Measurements from ENCODE around the gene HAUS5. TPM values are rescaled to one million over a fixed set of nuclear protein-coding genes. Genes with fewer than 3 reads are reported as not detected.

Gene HAUS5
- total RNA-seq, 1 experiment from 2014 or later, result 33.5 TPM

DNA sequence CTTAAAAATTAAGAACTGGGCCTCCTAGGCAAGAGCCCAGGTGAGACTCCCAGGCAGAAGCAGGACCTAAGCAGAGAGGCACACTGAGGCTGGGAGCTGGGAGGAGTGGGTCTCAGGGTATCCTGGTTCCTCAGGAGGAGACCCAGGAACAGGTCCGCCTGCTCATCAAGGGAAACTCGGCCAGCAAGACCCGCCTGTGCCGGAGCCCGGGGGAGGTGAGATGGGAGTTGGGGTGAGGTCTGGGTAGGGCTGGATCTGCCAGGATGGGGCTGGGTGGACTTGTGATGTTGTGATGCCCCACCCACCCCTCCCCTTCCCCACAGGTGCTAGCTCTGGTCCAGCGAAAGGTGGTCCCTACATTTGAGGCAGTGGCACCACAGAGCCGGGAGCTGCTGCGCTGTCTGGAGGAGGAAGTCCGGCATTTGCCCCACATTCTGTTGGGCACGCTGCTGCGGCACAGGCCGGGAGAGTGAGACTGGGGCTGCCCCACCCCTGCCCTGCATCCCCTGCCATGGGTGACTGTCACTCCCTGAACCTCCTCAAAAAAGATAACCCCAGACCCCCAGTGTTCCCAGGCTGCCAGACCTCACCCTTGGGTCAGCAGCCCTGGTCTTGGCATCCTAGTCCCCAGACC, 6.9 kb downstream of the HAUS5 start:
- intact Hi-C loops (cut with micrococcal nuclease; ENCODE audit: unreplicated experiment), result no loop called here
- no peak for TF ChIP-seq EZH2 (IDR thresholded peaks at IDR 0.05; ENCODE audit: borderline replicate concordance, low read depth, low read length, poor library complexity, severe bottlenecking)
- no peak for TF ChIP-seq CTCF (conservative IDR thresholded peaks at IDR 0.05; ENCODE audit: low read depth, low read length)
- POLR2A ChIA-PET (ENCODE audit: low non-redundant PET), result no interaction called here
- Histone ChIP-seq H3K9me3 (ENCODE audit: low read depth, low read length, poor library complexity, severe bottlenecking) (no peaks in the 10 kb centered on the region), H3K27me3 (replicated peaks; ENCODE audit: insufficient read depth, low read depth, low read length, poor library complexity) (no peaks in the 10 kb centered on the region), H3K27ac (ENCODE audit: low read depth, low read length, poor library complexity, severe bottlenecking) (no peak overlapping the region), H3K4me1 (ENCODE audit: insufficient read depth, low read length, poor library complexity, severe bottlenecking) (no peaks in the 10 kb centered on the region), H3K4me3 (ENCODE audit: low read depth, low read length, poor library complexity, severe bottlenecking) (no peak overlapping the region), H3K36me3 (ENCODE audit: insufficient read depth, low read length, poor library complexity, severe bottlenecking) (no peaks in the 10 kb centered on the region)
- BruUV-seq (replicated peaks), result no TSS peak
- DNase-seq (ENCODE audit: low spot score), result no peak
- CTCF ChIA-PET, result no interaction called here

DNA sequence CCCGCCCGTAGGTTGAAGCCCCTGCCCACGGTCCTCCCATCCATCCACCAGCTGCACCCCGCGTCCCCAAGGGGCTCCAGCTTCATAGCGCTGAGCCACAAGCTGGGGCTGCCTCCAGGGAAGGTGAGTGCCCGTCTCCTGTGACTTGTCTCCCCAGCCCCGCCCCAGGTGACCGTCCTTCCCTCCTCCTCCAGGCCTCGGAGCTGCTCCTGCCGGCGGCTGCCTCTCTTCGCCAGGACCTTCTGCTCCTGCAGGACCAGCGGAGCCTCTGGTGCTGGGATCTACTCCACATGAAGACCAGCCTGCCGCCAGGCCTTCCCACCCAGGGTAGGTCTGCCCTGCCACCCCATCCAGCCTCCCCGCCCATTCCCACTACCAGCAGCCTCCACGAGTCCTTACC, 7.5 kb downstream of the HAUS5 start:
- intact Hi-C loops (cut with micrococcal nuclease; ENCODE audit: unreplicated experiment), result no loop called here
- Histone ChIP-seq H3K4me3 (ENCODE audit: low read depth, low read length, poor library complexity, severe bottlenecking) (no peak overlapping the region), H3K9me3 (ENCODE audit: low read depth, low read length, poor library complexity, severe bottlenecking) (no peaks in the 10 kb centered on the region), H3K27ac (ENCODE audit: low read depth, low read length, poor library complexity, severe bottlenecking) (no peak overlapping the region), H3K36me3 (ENCODE audit: insufficient read depth, low read length, poor library complexity, severe bottlenecking) (no peaks in the 10 kb centered on the region), H3K4me1 (ENCODE audit: insufficient read depth, low read length, poor library complexity, severe bottlenecking) (no peaks in the 10 kb centered on the region), H3K27me3 (replicated peaks; ENCODE audit: insufficient read depth, low read depth, low read length, poor library complexity) (no peaks in the 10 kb centered on the region)
- no peak for DNase-seq (ENCODE audit: low spot score)
- CTCF ChIA-PET, result no interaction called here
- POLR2A ChIA-PET (ENCODE audit: low non-redundant PET), result no interaction called here
- TF ChIP-seq CTCF (conservative IDR thresholded peaks at IDR 0.05; ENCODE audit: low read depth, low read length) (no peak), EZH2 (IDR thresholded peaks at IDR 0.05; ENCODE audit: borderline replicate concordance, low read depth, low read length, poor library complexity, severe bottlenecking) (no peak)
- no TSS peak for BruUV-seq (replicated peaks)

GRCh38 chr19:35621708-35622107, 9.2 kb downstream of the HAUS5 start:
- BruUV-seq (replicated peaks), result no TSS peak
- H3K27me3 ChIP-seq (replicated peaks; ENCODE audit: insufficient read depth, low read depth, low read length, poor library complexity), result no peaks in the 10 kb centered on the region
- ChIA-PET CTCF (no interaction called here), POLR2A (ENCODE audit: low non-redundant PET) (no interaction called here)
- no peaks in the 10 kb centered on the region for H3K36me3 ChIP-seq (ENCODE audit: insufficient read depth, low read length, poor library complexity, severe bottlenecking)
- no peaks in the 10 kb centered on the region for H3K9me3 ChIP-seq (ENCODE audit: low read depth, low read length, poor library complexity, severe bottlenecking)
- H3K4me1 ChIP-seq (ENCODE audit: insufficient read depth, low read length, poor library complexity, severe bottlenecking), result no peaks in the 10 kb centered on the region
- H3K27ac ChIP-seq (ENCODE audit: low read depth, low read length, poor library complexity, severe bottlenecking), result no peak overlapping the region
- no peak for TF ChIP-seq EZH2 (IDR thresholded peaks at IDR 0.05; ENCODE audit: borderline replicate concordance, low read depth, low read length, poor library complexity, severe bottlenecking)
- TF ChIP-seq CTCF (conservative IDR thresholded peaks at IDR 0.05; ENCODE audit: low read depth, low read length), result no peak
- intact Hi-C loops (cut with micrococcal nuclease; ENCODE audit: unreplicated experiment), result no loop called here
- no peak overlapping the region for H3K4me3 ChIP-seq (ENCODE audit: low read depth, low read length, poor library complexity, severe bottlenecking)
- no peak for DNase-seq (ENCODE audit: low spot score)
